Measurements from ENCODE around the gene PAX4. TPM values are rescaled to one million over a fixed set of nuclear protein-coding genes. Genes with fewer than 3 reads are reported as not detected.
A peak's percentile ranks its signal among the peaks of the same experiment; 100 is the strongest.

PAX4 gene
- polyA plus RNA-seq, 3 donors: not detected

DNA sequence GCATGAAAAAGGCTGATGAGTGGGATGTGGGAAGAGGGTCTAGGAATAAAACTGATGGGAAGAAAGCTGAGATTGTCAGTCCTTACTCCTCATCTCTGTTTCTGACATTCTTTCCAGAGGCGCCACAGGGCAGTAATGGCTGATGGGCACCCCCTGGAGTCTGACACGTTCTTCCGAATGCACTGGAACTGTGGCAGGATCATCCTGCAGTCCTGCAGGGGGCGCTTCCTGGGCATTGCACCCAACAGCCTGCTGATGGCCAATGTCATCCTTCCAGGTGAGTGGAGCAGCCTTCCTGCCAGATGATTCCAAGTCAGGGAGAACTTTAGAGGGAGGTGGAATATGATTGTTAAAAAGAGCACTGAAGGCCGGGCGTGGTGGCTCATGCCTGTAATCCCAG is 19.6 kb downstream of the PAX4 start:
- TF ChIP-seq CTCF (IDR thresholded peaks at IDR 0.05): no peak
- Mint-ChIP-seq H3K27ac (no peak overlapping the region), H3K36me3 (no peaks in the 10 kb centered on the region), H3K4me1 (peaks cover 29% of the 10 kb centered on the region), H3K4me3 (no peak overlapping the region), H3K9me3 (peaks cover 0 to 2% (median 0%) of the 10 kb centered on the region in 7 donors), H3K27me3 (ENCODE audit: low read depth in 3 of 3) (peaks cover 3 to 11% (median 8%) of the 10 kb centered on the region in 3 donors)
- Histone ChIP-seq H4K20me1 (ENCODE audit: insufficient read depth, low read length) (no peaks in the 10 kb centered on the region), H3K36me3 (replicated peaks in 1 of 2; ENCODE audit: control insufficient read depth in 1 of 2, insufficient read depth in 2 of 2, low read length in 2 of 2) (no peaks in the 10 kb centered on the region), H2AFZ (ENCODE audit: insufficient read depth, low read depth, low read length, poor library complexity, severe bottlenecking) (no peak overlapping the region), H3K27ac (ENCODE audit: low read depth in 1 of 2, low read length in 2 of 2) (no peak overlapping the region), H3K4me3 (replicated peaks in 1 of 3; ENCODE audit: low read depth in 2 of 3, low read length in 3 of 3) (no peak overlapping the region), H3K79me2 (ENCODE audit: insufficient read depth, low read length) (no peaks in the 10 kb centered on the region), H3K9me3 (replicated peaks in 1 of 2; ENCODE audit: control insufficient read depth in 1 of 2, insufficient read depth in 1 of 2, low read length in 2 of 2) (no peaks in the 10 kb centered on the region), H3K9ac (ENCODE audit: insufficient read depth, low read length, poor library complexity, severe bottlenecking) (no peak overlapping the region), H3K4me2 (replicated peaks; ENCODE audit: extremely low read depth, low read length, poor library complexity, severe bottlenecking) (no peak overlapping the region), H3K4me1 (ENCODE audit: control insufficient read depth in 1 of 2, insufficient read depth in 2 of 2, low read length in 2 of 2) (peaks cover 22 to 24% of the 10 kb centered on the region in 2 donors), H3K27me3 (ENCODE audit: control insufficient read depth in 2 of 2, insufficient read depth in 2 of 2, low read length in 2 of 2) (no peaks in the 10 kb centered on the region)
- WGBS (ENCODE audit: insufficient coverage): 82% methylated on average over 5 of the region's 6 CpGs
- no peak for DNase-seq
- intact Hi-C loops (cut with micrococcal nuclease): no loop called here

GRCh38 chr7:127595737-127596136 is 22.2 kb downstream of the PAX4 start:
- intact Hi-C loops (cut with micrococcal nuclease): no loop called here
- Histone ChIP-seq H3K4me3 (replicated peaks in 1 of 3; ENCODE audit: low read depth in 2 of 3, low read length in 3 of 3) (no peak overlapping the region), H2AFZ (ENCODE audit: insufficient read depth, low read depth, low read length, poor library complexity, severe bottlenecking) (no peak overlapping the region), H3K79me2 (ENCODE audit: insufficient read depth, low read length) (no peaks in the 10 kb centered on the region), H3K9ac (ENCODE audit: insufficient read depth, low read length, poor library complexity, severe bottlenecking) (no peak overlapping the region), H3K9me3 (replicated peaks in 1 of 2; ENCODE audit: control insufficient read depth in 1 of 2, insufficient read depth in 1 of 2, low read length in 2 of 2) (no peaks in the 10 kb centered on the region), H3K27ac (ENCODE audit: low read depth in 1 of 2, low read length in 2 of 2) (no peak overlapping the region), H3K27me3 (ENCODE audit: control insufficient read depth in 2 of 2, insufficient read depth in 2 of 2, low read length in 2 of 2) (no peaks in the 10 kb centered on the region), H3K4me2 (replicated peaks; ENCODE audit: extremely low read depth, low read length, poor library complexity, severe bottlenecking) (no peak overlapping the region), H3K4me1 (ENCODE audit: control insufficient read depth in 1 of 2, insufficient read depth in 2 of 2, low read length in 2 of 2) (peaks cover 24 to 33% of the 10 kb centered on the region in 2 donors), H4K20me1 (ENCODE audit: insufficient read depth, low read length) (peaks cover 4% of the 10 kb centered on the region), H3K36me3 (replicated peaks in 1 of 2; ENCODE audit: control insufficient read depth in 1 of 2, insufficient read depth in 2 of 2, low read length in 2 of 2) (peaks cover 12 to 14% of the 10 kb centered on the region in 2 donors)
- H3K4me1 Mint-ChIP-seq: peaks cover 30% of the 10 kb centered on the region
- H3K4me3 Mint-ChIP-seq: no peak overlapping the region
- H3K27ac Mint-ChIP-seq: peak overlapping the region in 1 of 7 donors; percentile 69
- no peak for DNase-seq
- no peak for TF ChIP-seq CTCF (IDR thresholded peaks at IDR 0.05)
- peaks cover 0 to 2% (median 0%) of the 10 kb centered on the region in 7 donors for H3K9me3 Mint-ChIP-seq
- WGBS (ENCODE audit: insufficient coverage): 100% methylated on average over 3 of the region's 5 CpGs
- peaks cover 13 to 18% of the 10 kb centered on the region in 2 donors for H3K36me3 Mint-ChIP-seq
- peaks cover 4 to 7% (median 5%) of the 10 kb centered on the region in 3 donors for H3K27me3 Mint-ChIP-seq (ENCODE audit: low read depth in 3 of 3)
